OCI-LY3 (cell line): ENCODE data around the gene EXOSC6.
A peak's percentile ranks its signal among the peaks of the same experiment; 100 is the strongest.

Source experiments
- H2AFZ ChIP-seq: fragments of 200-600, 300-600 bp; shearing (Covaris generic); 2 replicates; pipeline ENCODE4 v1.6.0; 2014; ENCODE audit warnings: antibody characterized with exemption, low read depth, low read length
- H3K27ac ChIP-seq: fragments of 200-600, 300-600 bp; sonication (generic); 2 replicates; pipeline ENCODE4 v1.5.1; 2014; ENCODE audit warnings: mild to moderate bottlenecking, low read length, moderate library complexity, mixed read lengths
- H3K27me3 ChIP-seq: fragments of 200-600, 300-600 bp; sonication (generic); 2 replicates; pipeline ENCODE4 v1.6.1; 2014; ENCODE audit warnings: low read depth, low read length, mixed read lengths
- H3K36me3 ChIP-seq: fragments of 200-600, 300-600 bp; sonication (generic); replicated peaks from 2 replicates; pipeline ENCODE3; 2014; ENCODE audit warnings: low read depth, low read length, mixed read lengths
- H3K4me1 ChIP-seq: fragments of 300-600, 200-600 bp; sonication (generic); 2 replicates; pipeline ENCODE4 v1.6.1; 2014; ENCODE audit warnings: low read length, mixed read lengths
- H3K4me2 ChIP-seq: fragments of 200-600, 300-600 bp; sonication (generic); 2 replicates; pipeline ENCODE4 v1.6.1; 2014; ENCODE audit warnings: low read length, mixed read lengths
- H3K4me3 ChIP-seq: fragments of 300-600, 200-600 bp; sonication (generic); 2 replicates; pipeline ENCODE4 v1.5.1; 2014; ENCODE audit warnings: antibody characterized with exemption, mild to moderate bottlenecking, low read length, moderate library complexity
- H3K79me2 ChIP-seq: fragments of 300-600, 200-600 bp; shearing (Covaris generic); 2 replicates; pipeline ENCODE4 v1.6.1; 2014; ENCODE audit warnings: mild to moderate bottlenecking, low read length, mixed read lengths
- H3K9ac ChIP-seq: fragments of 300-600, 200-600 bp; shearing (Covaris generic); 2 replicates; pipeline ENCODE4 v1.6.0; 2014; ENCODE audit warnings: mild to moderate bottlenecking, low read length, moderate library complexity
- H3K9me3 ChIP-seq: fragments of 200-600, 300-600 bp; shearing (Covaris generic); 2 replicates; pipeline ENCODE4 v1.6.1; 2014; ENCODE audit warnings: low read length, mixed read lengths; ENCODE audit not compliant: insufficient read depth
- H4K20me1 ChIP-seq: fragments of 200-600, 300-600 bp; sonication (generic); 2 replicates; pipeline ENCODE4 v1.6.1; 2016; ENCODE audit warnings: low read length, mixed read lengths; ENCODE audit not compliant: insufficient read depth
- EZH2phosphoT487 ChIP-seq: fragments of 200-600 bp; shearing (Covaris generic); IDR thresholded peaks from 2 replicates; pipeline ENCODE4 v1.6.1; 2018; ENCODE audit warnings: antibody characterized with exemption, mixed run types, low read depth
- TF ChIP-seq, protein P1 (sequence below): fragments of 200-600, 300-600 bp; sonication (generic); IDR thresholded peaks from 2 replicates; pipeline ENCODE4 v1.5.1; 2014; ENCODE audit warnings: antibody characterized with exemption, low read length, low read depth

The EXOSC6 gene

DNA sequence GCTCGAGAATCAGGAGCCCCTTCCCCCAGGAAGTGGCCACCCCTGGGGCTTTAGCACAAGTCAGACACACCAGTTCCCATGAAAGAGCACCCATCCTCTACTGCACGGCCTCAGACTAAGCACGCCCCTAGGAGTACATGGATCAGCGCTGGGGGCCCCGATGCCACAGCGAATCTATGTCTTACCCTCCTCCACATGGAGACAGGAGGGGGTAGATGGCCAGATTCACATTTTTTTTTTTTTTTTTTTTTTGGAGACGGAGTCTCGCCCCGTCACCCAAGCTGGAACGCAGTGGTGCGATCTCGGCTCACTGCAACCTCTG is 3.2 kb upstream of the EXOSC6 start:
- peaks cover 17% of the 10 kb centered on the region for H3K79me2 ChIP-seq
- peaks cover 4% of the 10 kb centered on the region; the same call in 1 of the 2 replicates for H4K20me1 ChIP-seq
- no peaks in the 10 kb centered on the region for H3K27me3 ChIP-seq
- H3K27ac ChIP-seq, result no peak overlapping the region
- H3K9ac ChIP-seq, result no peak overlapping the region
- no peaks in the 10 kb centered on the region for H3K9me3 ChIP-seq
- H3K36me3 ChIP-seq, result peaks cover 64% of the 10 kb centered on the region
- TF ChIP-seq EZH2phosphoT487, result no peak
- H2AFZ ChIP-seq, result no peak overlapping the region
- no peak overlapping the region for H3K4me2 ChIP-seq
- peaks cover 3% of the 10 kb centered on the region; the same call in 1 of the 2 replicates for H3K4me1 ChIP-seq
- no peak overlapping the region for H3K4me3 ChIP-seq

DNA sequence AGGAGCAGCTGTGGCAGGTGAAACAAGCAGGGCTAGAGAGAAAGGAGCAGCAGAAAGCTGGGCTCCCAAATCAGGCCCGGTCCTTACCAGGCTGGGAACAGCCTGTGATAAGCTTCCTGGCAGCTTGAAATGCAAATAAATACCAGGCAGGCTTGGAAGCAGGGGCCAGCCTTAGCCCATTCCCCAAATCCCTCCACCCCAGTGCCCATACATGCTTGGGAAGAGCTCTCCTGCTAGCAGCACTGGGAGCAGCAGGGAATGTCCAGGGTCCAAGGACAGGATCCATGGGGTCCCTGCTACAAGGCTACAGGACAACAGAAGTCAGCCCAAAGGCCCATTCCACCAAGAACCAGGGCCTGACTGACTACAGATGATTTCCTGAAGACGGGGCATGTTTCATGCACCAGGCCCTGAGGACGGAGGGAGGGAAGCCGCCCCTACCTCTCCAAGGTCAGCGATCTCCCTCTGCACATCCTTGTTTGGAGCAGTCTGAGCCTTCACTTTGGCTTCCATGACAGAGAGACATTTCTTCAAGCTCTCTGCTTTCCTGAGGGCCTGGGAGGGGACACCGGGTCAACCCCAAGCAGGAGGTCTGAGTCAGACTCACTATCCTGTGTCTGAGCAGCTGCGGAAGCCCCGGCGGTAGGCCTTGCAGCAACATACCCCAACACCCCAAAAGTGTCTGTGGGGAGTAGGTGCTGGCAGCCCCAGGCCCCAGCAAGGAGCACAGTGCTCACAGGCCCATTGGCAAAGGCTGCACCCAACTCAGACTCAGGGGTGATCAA is 2.6 kb upstream of the EXOSC6 start:
- Histone ChIP-seq H3K36me3 (peaks cover 63% of the 10 kb centered on the region), H4K20me1 (peaks cover 4% of the 10 kb centered on the region; the same call in 1 of the 2 replicates), H3K27ac (no peak overlapping the region)

DNA sequence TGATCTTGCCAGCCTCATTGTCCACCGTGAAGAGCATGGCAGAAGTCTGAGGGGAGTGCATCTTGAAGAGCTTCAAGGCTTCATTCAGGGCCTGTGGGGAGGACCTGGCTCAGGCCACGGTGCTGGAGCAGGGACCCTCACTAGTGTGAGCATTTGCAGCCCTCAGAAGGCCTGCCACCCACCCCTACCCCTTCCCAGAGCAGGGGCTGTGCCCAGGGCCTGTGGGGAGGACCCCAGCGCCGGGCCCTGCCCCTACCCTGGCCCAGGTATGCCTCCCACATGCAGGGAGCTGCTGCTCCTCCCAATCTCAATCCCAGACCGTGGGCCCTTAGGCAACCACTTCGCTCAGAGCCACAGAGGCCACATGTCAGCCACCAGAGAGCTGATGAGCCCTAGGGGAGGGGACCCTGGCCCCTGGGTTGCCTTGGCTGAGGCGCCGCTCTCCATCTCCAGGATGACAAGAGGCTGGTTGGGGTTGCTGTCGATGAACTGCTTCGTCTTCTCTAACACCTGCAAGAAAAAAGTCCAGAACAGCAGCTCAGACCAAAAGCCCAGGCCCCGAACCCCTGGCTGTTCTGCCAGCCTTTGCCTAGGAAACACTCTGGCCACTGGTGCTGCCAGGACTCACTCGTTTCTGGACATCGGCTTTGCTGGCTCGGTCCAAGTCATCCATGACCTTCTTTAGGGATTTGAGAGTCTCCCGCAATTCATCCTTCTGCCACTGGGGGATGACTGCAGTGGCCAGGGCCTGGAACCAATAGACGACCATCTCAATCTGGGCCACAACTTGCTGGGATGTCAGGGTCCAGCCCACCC is 1.8 kb upstream of the EXOSC6 start:
- no peak overlapping the region for H3K9ac ChIP-seq
- peaks cover 55% of the 10 kb centered on the region for H3K36me3 ChIP-seq
- H3K27ac ChIP-seq, result no peak overlapping the region
- H4K20me1 ChIP-seq, result peaks cover 4% of the 10 kb centered on the region; the same call in 1 of the 2 replicates
- no peak overlapping the region for H2AFZ ChIP-seq
- peaks cover 3% of the 10 kb centered on the region; the same call in 1 of the 2 replicates for H3K4me1 ChIP-seq
- H3K9me3 ChIP-seq, result no peaks in the 10 kb centered on the region
- no peak overlapping the region for H3K4me3 ChIP-seq
- no peaks in the 10 kb centered on the region for H3K27me3 ChIP-seq
- H3K4me2 ChIP-seq, result no peak overlapping the region
- TF ChIP-seq EZH2phosphoT487, result no peak
- H3K79me2 ChIP-seq, result peaks cover 31% of the 10 kb centered on the region

More for the DNA sequence above, 2.6 kb upstream of the EXOSC6 start:
- H3K9ac ChIP-seq, result no peak overlapping the region
- no peaks in the 10 kb centered on the region for H3K27me3 ChIP-seq
- H3K4me2 ChIP-seq, result no peak overlapping the region
- H3K79me2 ChIP-seq, result peaks cover 23% of the 10 kb centered on the region
- H3K4me1 ChIP-seq, result peaks cover 3% of the 10 kb centered on the region; the same call in 1 of the 2 replicates
- TF ChIP-seq, protein P1, sequence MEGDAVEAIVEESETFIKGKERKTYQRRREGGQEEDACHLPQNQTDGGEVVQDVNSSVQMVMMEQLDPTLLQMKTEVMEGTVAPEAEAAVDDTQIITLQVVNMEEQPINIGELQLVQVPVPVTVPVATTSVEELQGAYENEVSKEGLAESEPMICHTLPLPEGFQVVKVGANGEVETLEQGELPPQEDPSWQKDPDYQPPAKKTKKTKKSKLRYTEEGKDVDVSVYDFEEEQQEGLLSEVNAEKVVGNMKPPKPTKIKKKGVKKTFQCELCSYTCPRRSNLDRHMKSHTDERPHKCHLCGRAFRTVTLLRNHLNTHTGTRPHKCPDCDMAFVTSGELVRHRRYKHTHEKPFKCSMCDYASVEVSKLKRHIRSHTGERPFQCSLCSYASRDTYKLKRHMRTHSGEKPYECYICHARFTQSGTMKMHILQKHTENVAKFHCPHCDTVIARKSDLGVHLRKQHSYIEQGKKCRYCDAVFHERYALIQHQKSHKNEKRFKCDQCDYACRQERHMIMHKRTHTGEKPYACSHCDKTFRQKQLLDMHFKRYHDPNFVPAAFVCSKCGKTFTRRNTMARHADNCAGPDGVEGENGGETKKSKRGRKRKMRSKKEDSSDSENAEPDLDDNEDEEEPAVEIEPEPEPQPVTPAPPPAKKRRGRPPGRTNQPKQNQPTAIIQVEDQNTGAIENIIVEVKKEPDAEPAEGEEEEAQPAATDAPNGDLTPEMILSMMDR, result no peak
- no peak for TF ChIP-seq EZH2phosphoT487
- no peak overlapping the region for H3K4me3 ChIP-seq
- no peak overlapping the region for H2AFZ ChIP-seq
- no peaks in the 10 kb centered on the region for H3K9me3 ChIP-seq

DNA sequence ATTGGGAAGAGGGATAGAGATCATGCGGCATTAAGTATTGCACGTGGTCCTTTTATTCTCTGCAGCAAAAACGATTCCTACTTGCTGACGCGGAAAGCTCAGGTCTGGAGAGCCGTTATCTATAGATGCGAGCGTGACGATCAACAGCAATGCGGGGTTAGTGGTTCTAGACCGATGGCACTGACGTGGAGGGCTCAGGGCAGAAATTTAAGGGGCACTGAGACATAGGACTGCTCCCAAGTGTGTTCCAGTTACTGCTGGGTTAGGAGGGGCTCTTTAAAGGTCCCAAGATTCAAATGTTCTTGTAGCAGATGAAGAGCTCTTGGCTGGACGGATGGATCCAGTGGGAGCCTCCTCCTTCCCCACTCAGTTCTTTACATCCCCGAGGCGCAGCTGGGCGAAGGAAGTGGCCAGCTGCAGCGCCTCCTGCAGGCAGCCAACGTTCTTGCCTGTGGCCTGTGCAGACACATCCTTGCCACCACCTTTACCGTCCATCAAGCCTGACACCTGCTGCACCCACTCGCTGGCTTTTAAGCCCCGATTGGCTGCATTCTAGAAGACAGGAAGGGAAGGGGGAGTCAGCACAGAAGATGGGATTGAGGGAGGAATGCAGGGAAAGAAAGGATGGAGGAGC is 732 bp upstream of the EXOSC6 start:
- Histone ChIP-seq H3K9ac (no peak overlapping the region), H2AFZ (no peak overlapping the region), H3K27ac (no peak overlapping the region)

More for the DNA sequence above, 732 bp upstream of the EXOSC6 start:
- Histone ChIP-seq H3K4me1 (peaks cover 3% of the 10 kb centered on the region; the same call in 1 of the 2 replicates), H3K4me2 (no peak overlapping the region), H3K79me2 (peaks cover 41% of the 10 kb centered on the region), H3K36me3 (peaks cover 47% of the 10 kb centered on the region), H3K4me3 (no peak overlapping the region), H3K9me3 (no peaks in the 10 kb centered on the region), H4K20me1 (peaks cover 4% of the 10 kb centered on the region; the same call in 1 of the 2 replicates), H3K27me3 (no peaks in the 10 kb centered on the region)
- TF ChIP-seq, protein P1, result peak; percentile 66
- no peak for TF ChIP-seq EZH2phosphoT487
